HFFc6 (cell line): ENCODE data around the gene KRT71. TPM values are rescaled to one million over a fixed set of nuclear protein-coding genes. Genes with fewer than 3 reads are reported as not detected.

Experiments used
- DNase-seq: peaks from one replicate; pipeline ENCODE4 v3.0.0-alpha.2; 2018
- H3K27ac Mint-ChIP-seq: 2 replicates; pipeline ENCODE4 v1.8.0; 2020; ENCODE audit warnings: mild to moderate bottlenecking, mixed read lengths
- H3K27me3 Mint-ChIP-seq: 2 replicates; pipeline ENCODE4 v1.8.0; 2021; ENCODE audit warnings: mild to moderate bottlenecking, moderate library complexity, mixed read lengths; ENCODE audit not compliant: insufficient read depth
- H3K36me3 Mint-ChIP-seq: 2 replicates; pipeline ENCODE4 v1.8.0; 2021; ENCODE audit warnings: low read depth, mixed read lengths
- H3K4me1 Mint-ChIP-seq: 2 replicates; pipeline ENCODE4 v1.8.0; 2020; ENCODE audit warnings: low read depth, mixed read lengths
- H3K4me3 Mint-ChIP-seq: 2 replicates; pipeline ENCODE4 v1.8.0; 2020; ENCODE audit warnings: mild to moderate bottlenecking, moderate library complexity, mixed read lengths
- H3K9me3 Mint-ChIP-seq: 2 replicates; pipeline ENCODE4 v1.8.0; 2020; ENCODE audit warnings: mild to moderate bottlenecking, mixed read lengths
- CTCF ChIP-seq: fragments of 200-600 bp; sonication (generic); IDR thresholded peaks from 2 replicates; pipeline ENCODE4 v1.5.0; 2021; ENCODE audit warnings: antibody characterized with exemption, mild to moderate bottlenecking
- total RNA-seq, 6 experiments: library from RNA; stranded (reverse); fragmentation: NEBNext Ultra II Directional; extraction: Animal tissue kit (Norgen Biotek cat#: 25700); gene quantifications; 2 replicates in 1 of 6; 3 replicates in 5 of 6; pipeline ENCODE4 v1.2.3, GENCODE V29; 2021

Gene KRT71
- total RNA-seq, 6 experiments from 2014 or later = not detected

- Mint-ChIP-seq H3K36me3 (no peaks in the 10 kb centered on the region), H3K27ac (no peak overlapping the region), H3K4me3 (no peak overlapping the region)
Observed at GRCh38 chr12:52526511-52526951, 26.4 kb downstream of the KRT71 start.

DNA sequence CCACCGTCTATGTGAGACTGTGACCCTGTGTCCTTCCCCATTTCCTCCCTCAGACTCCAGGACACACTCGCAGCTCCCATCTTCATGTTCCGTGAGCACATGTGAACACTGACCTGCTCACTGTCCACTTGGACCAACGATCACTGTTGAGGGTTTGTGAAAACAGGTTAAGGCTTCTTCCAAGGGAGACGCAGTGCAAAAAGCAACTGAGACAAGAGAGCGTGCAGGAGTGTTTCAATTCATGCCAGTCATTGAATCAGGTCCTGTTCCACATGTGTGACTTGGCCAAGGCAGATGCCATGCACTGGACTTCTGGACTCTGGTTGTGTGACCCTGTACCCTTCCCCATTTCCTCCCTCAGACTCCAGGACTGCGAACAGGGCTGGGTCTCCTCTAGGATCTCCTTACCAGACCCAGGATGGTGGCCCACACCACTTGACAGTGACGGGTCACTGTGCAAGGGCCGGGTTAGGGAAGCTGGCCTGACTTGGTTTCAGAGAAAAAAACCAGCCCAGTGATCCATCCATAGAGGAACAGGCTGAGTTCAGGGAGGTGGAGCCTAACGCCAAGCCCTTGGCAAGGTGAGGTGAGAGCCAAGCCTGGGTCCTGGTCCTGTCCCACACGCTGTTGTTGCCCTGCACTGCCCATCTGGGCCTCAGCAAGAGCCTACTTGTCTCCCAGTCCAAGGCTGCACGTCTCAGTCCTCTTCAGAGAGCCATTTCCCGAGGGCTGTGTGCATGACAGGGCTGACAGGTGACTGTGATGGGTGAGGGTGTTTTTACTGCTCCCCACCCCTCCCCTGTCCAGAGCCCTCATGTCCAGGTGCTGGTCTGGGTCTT is 27.1 kb downstream of the KRT71 start:
- Mint-ChIP-seq H3K36me3 (no peaks in the 10 kb centered on the region), H3K9me3 (no peaks in the 10 kb centered on the region), H3K27ac (no peak overlapping the region), H3K4me1 (peaks cover 19% of the 10 kb centered on the region; the same call in 1 of the 2 replicates), H3K27me3 (peaks cover 60% of the 10 kb centered on the region), H3K4me3 (no peak overlapping the region)
- no peak for DNase-seq
- no peak for TF ChIP-seq CTCF

More at GRCh38 chr12:52526511-52526951, 26.4 kb downstream of the KRT71 start:
- peaks cover 19% of the 10 kb centered on the region; the same call in 1 of the 2 replicates for H3K4me1 Mint-ChIP-seq
- no peak for DNase-seq
- no peaks in the 10 kb centered on the region for H3K9me3 Mint-ChIP-seq
- H3K27me3 Mint-ChIP-seq = peaks cover 63% of the 10 kb centered on the region
- no peak for TF ChIP-seq CTCF

DNA sequence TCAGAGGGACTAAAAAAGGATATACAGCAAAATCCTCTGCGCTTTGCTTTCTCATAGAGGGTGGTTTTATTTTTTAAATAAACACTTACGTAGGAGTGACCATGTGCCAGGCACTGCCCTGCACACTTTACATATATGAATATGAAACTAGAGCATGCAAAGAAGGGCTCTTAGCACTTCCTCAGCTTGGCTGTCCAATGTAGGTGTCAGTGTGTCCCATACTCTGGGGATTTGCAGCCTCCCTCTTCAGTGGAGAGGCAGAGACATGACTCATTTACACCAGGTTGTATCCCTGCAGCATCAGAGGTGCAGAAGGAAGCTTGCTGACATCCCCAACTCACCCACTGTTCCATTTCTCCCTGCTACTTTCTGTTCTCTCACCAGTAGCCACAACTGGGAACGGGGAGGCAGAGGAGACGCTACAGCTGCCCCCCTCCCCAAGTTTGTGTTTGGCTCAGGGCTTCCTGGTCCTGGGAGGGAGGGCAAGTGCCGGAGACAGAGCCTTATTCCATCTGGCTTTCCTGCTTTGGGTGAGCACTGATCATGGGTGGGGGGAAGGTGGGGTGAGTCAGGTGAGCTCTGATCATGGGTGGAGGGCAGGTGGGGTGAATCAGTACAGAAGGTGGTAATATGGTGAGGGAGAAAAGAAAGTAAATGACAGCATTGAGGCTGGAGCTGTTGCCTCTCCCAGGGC is 27.9 kb downstream of the KRT71 start:
- peaks cover 59% of the 10 kb centered on the region for H3K27me3 Mint-ChIP-seq
- DNase-seq = no peak
- no peak overlapping the region for H3K27ac Mint-ChIP-seq
- peaks cover 19% of the 10 kb centered on the region; the same call in 1 of the 2 replicates for H3K4me1 Mint-ChIP-seq
- no peaks in the 10 kb centered on the region for H3K9me3 Mint-ChIP-seq
- no peak for TF ChIP-seq CTCF
- H3K36me3 Mint-ChIP-seq = no peaks in the 10 kb centered on the region
- no peak overlapping the region for H3K4me3 Mint-ChIP-seq

DNA sequence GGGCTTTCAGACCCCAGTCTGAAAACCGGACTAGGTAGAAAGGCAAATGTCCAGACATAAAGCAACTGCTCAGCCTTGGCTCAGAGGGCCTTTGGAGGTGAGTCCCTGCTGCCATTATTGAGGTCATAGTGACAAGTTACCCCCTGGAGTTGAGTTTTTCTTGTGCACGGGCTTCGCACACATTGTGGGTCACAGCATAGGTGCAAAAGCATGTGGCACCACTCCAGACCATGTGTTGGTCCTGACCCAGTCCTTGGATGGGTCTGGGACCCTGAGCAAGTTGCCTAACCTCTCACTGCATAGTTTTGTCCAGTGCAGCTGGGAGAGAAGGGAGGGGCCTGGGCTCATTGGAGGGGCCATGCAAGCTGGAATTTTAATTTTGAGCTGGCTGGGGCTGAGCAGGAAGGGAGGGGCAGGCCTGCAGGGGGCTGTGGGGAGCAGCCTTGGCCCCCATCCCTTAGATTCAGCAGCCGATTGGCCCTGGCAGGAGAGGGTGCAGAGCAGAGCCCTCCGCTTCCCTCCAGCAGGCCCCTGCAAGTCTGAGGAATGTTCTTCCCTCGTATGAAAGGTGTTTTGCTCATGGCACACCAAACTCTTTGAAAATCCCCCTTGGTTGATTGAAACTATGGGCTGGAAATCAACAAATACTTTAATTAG is 28.6 kb downstream of the KRT71 start:
- no peak overlapping the region for H3K4me3 Mint-ChIP-seq
- no peaks in the 10 kb centered on the region for H3K9me3 Mint-ChIP-seq
- H3K27ac Mint-ChIP-seq = no peak overlapping the region
- peaks cover 56% of the 10 kb centered on the region for H3K27me3 Mint-ChIP-seq
- no peak for TF ChIP-seq CTCF
- H3K4me1 Mint-ChIP-seq = peaks cover 19% of the 10 kb centered on the region; the same call in 1 of the 2 replicates
- H3K36me3 Mint-ChIP-seq = no peaks in the 10 kb centered on the region
- DNase-seq = no peak

- Mint-ChIP-seq H3K27me3 (peaks cover 56% of the 10 kb centered on the region), H3K27ac (no peak overlapping the region), H3K9me3 (no peaks in the 10 kb centered on the region), H3K4me1 (peaks cover 19% of the 10 kb centered on the region; the same call in 1 of the 2 replicates), H3K4me3 (no peak overlapping the region; the same call in 1 of the 2 replicates), H3K36me3 (no peaks in the 10 kb centered on the region)
- no peak for TF ChIP-seq CTCF
- peak; percentile 43 for DNase-seq
Observed at GRCh38 chr12:52523824-52524223, 29.1 kb downstream of the KRT71 start.
